Prostate gland (tissue), 2 donors: ENCODE data around the gene DOK3. TPM values are rescaled to one million over a fixed set of nuclear protein-coding genes. Genes with fewer than 3 reads are reported as not detected.
"Not testable (repeated sequence)": the region's sequence is repeated elsewhere in the genome, so short reads cannot be mapped to it uniquely, and the experiment has no call there.

Source experiments
- DNase-seq: peaks from one replicate; pipeline ENCODE4 v3.0.0-alpha.2; 2019; ENCODE audit warnings: low spot score
- H3K27ac ChIP-seq, 2 donors: fragments of 200-600 bp; sonication (generic); 2 replicates each; pipeline ENCODE4 v1.5.1; 2017 to 2019
- H3K27me3 ChIP-seq: fragments of 200-600 bp; sonication (generic); replicated peaks from 2 replicates; pipeline ENCODE4 v1.5.1; 2019; ENCODE audit not compliant: insufficient read depth
- H3K36me3 ChIP-seq, 2 donors: fragments of 200-600 bp; sonication (generic); 1 replicate in 1 of 2; 2 replicates in 1 of 2; pipeline versions ENCODE4 v1.5.1 to v1.8.1; 2017 to 2019
- H3K4me1 ChIP-seq: fragments of 200-600 bp; sonication (generic); replicated peaks from 2 replicates; pipeline ENCODE4 v1.5.1; 2019
- H3K4me3 ChIP-seq, 2 donors: fragments of 200-600 bp; sonication (generic); 2 replicates each; pipeline ENCODE4 v1.5.1; 2017 to 2019
- H3K9me3 ChIP-seq: fragments of 200-600 bp; sonication (generic); 2 replicates; pipeline ENCODE4 v1.5.1; 2017
- POLR2A ChIP-seq: fragments of 450-650 bp; IDR thresholded peaks from one replicate; pipeline ENCODE4 v1.6.1; 2016; ENCODE audit warnings: antibody characterized with exemption, mild to moderate bottlenecking
- POLR2AphosphoS5 ChIP-seq: sonication (generic); formaldehyde crosslinking; IDR thresholded peaks from one replicate; pipeline ENCODE4 v1.6.1; 2017; ENCODE audit warnings: antibody characterized with exemption
- WGBS: methylation state at CpG from one replicate; pipeline ENCODE4 v1.1.5; 2018; 5-methylcytosine and 5-hydroxymethylcytosine counted together
- intact Hi-C: fragments of 100-400 bp; cut with DNase I; formaldehyde crosslinking; loops from one replicate; pipeline ENCODE4 v1.14.2; 2022
- total RNA-seq, 2 donors: library from RNA; depleted of rRNA; stranded (reverse); fragments of >200 nt; gene quantifications; one replicate each; pipeline ENCODE4 v1.1.0, GENCODE V29; 2016
- TF ChIP-seq, protein P1 (sequence below), 4 experiments: fragments of 200-600 bp in 2 of 4; fragments of 450-650 bp in 2 of 4; sonication (generic) in 2 of 4; IDR thresholded peaks; 1 replicate in 3 of 4; 2 replicates in 1 of 4; pipeline ENCODE4 v1.5.1; 2016 to 2019; ENCODE audit warnings: antibody characterized with exemption in 4 of 4, mild to moderate bottlenecking in 2 of 4, moderate library complexity in 2 of 4

DOK3 gene
- total RNA-seq, 2 donors from 2014 or later, result 5.0 to 10.4 TPM

DNA sequence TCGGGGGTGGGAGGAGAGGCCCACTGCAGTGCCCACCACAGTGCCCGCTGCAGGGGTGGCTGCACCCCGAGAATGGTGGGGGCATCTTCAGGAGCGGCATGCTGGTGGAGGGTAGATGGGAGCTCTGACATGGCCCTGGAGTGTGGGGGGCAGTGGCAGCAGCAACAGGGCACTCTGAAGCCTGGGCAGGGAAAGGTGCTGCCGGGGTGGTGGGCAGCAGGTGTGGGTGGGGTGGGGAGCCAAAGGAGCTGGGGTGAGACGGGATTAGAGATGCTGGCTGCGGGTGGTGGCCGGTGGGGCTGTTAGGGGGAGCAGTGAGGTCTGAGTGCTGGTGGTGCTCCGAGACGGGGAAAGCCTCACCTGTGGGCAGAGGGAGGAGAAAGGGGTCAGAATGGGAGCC lies 26.8 kb upstream of the DOK3 start:
- Histone ChIP-seq H3K36me3 (peaks cover 0 to 9% of the 10 kb centered on the region in 2 donors), H3K27me3 (no peaks in the 10 kb centered on the region), H3K4me1 (peaks cover 24% of the 10 kb centered on the region), H3K4me3 (no peak overlapping the region), H3K9me3 (no peaks in the 10 kb centered on the region), H3K27ac (peak overlapping the region; percentile 76 to 84)
- DNase-seq, result no peak
- TF ChIP-seq POLR2A (no peak), POLR2AphosphoS5 (no peak)
- 83% methylated on average over 10 of the region's 10 CpGs for WGBS
- intact Hi-C loops, result loop anchor here (5.0 kb wide), 1 partner anchor 56 kb away; the partner anchor contains the start of gene TMED9

DNA sequence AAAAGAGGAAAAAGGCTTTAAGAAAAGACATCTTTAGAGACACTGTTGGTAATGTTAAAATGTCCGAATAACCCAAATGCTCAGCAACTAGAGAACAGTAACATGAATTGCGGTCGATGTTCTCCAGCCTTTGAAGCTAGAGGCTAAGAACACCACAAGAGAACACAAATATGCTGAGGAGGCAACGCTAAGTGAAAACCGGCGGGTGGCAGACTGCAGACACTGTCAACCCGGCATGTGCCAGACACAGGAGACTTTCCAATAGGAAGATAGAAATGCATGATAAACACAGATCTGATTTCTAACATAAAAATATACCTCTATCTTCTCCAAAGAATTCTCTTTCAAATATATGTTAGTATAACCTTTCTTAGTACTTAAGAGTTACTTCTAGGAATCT lies 25.5 kb upstream of the DOK3 start:
- DNase-seq, result no peak
- Histone ChIP-seq H3K27me3 (no peaks in the 10 kb centered on the region), H3K36me3 (peaks cover 9 to 10% of the 10 kb centered on the region in 2 donors), H3K9me3 (no peaks in the 10 kb centered on the region), H3K4me3 (no peak overlapping the region), H3K27ac (no peak overlapping the region), H3K4me1 (peaks cover 24% of the 10 kb centered on the region)
- WGBS, result 58% methylated on average over 7 of the region's 7 CpGs
- TF ChIP-seq POLR2AphosphoS5 (peak; percentile 42), POLR2A (no peak)
- intact Hi-C loops, result loop anchor here (5.0 kb wide), 1 partner anchor 57 kb away; the partner anchor contains the start of gene TMED9

DNA sequence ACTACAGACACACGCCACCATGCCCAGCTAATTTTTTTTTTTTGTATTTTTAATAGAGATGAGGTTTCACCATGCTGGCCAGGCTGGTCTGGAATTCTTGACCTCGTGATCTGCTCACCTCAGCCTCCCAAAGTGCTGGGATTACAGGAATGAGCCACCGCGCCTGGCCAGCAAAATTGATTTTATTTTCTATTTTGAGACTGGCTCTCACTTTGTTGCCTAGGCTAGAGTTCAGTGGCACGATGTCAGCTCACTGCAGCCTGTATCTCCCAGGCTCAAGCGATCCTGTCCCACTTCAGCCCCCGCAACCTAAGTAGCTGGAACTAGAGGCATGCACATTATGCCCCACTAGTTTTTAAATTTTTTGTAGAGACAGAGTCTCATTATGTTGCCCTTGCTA lies 24.8 kb upstream of the DOK3 start:
- Histone ChIP-seq H3K36me3 (peaks cover 9 to 14% of the 10 kb centered on the region in 2 donors), H3K4me1 (peaks cover 24% of the 10 kb centered on the region)
- H3K27me3 ChIP-seq, H3K9me3 ChIP-seq, DNase-seq, intact Hi-C loops, H3K4me3 ChIP-seq, H3K27ac ChIP-seq: not testable (repeated sequence)
- 97% methylated on average over 7 of the region's 7 CpGs for WGBS

DNA sequence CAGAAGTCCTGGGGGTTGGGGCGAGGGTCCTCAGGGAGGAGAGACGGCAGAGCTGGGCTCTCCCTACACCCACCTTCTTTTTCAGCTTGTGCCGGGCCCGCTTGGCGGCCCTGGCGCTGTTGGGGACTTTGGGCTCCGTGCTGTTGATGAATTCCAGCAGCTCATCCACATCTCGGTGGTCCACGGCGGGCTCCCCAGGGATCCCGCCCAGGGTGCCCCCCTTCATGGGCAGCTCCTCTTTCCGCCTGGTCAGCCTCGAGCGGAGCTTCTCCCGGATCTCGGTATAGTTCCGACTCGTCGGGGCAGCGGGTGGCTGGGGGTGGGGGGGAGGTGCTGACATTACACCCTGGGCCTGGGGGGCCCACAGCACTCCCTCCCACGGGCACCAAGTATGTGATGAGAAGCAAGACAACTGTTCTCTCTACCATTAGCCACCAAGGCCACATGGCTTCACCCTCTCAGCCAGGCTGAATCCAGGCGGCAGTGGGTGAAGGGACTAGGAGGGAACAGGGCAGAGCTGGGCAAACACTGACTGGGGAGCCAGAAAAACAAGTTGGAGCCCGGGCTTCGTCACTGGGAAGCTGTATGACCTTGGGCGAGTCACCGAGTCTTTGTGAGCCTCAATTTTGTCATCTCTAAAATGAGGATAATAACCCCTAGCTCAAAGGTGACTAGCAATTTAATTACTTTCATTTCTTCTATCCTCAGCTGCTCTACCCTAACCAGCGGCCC lies 21.7 kb upstream of the DOK3 start:
- DNase-seq, result no peak
- TF ChIP-seq POLR2AphosphoS5 (no peak), POLR2A (no peak)
- TF ChIP-seq, protein P1, sequence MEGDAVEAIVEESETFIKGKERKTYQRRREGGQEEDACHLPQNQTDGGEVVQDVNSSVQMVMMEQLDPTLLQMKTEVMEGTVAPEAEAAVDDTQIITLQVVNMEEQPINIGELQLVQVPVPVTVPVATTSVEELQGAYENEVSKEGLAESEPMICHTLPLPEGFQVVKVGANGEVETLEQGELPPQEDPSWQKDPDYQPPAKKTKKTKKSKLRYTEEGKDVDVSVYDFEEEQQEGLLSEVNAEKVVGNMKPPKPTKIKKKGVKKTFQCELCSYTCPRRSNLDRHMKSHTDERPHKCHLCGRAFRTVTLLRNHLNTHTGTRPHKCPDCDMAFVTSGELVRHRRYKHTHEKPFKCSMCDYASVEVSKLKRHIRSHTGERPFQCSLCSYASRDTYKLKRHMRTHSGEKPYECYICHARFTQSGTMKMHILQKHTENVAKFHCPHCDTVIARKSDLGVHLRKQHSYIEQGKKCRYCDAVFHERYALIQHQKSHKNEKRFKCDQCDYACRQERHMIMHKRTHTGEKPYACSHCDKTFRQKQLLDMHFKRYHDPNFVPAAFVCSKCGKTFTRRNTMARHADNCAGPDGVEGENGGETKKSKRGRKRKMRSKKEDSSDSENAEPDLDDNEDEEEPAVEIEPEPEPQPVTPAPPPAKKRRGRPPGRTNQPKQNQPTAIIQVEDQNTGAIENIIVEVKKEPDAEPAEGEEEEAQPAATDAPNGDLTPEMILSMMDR (IDR thresholded peaks at IDR 0.05), result no peak
- WGBS, result 89% methylated on average over 27 of the region's 27 CpGs

DNA sequence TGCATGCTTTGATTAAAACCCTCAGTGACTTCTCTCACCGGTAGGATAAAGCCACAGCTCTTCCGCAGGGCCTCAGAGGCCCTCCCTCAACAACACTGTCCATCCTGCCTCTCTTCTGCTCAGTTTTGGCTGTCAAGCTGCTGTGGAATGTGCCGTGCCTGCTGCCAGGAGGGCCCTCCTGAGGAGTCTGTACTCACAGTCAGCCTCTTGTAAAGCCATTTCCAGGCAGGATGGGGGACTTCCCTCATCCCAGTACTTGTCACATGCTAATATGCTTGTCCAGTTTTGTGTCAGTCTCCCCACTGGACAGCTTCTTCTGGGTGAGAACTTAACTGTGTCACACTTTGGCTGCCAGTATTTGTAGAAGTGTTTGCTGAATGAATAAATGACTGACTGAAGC lies 21.0 kb upstream of the DOK3 start:
- H3K36me3 ChIP-seq, result peaks cover 12 to 43% of the 10 kb centered on the region in 2 donors
- no peak for DNase-seq
- intact Hi-C loops, result no loop called here
- H3K4me1 ChIP-seq, result no peaks in the 10 kb centered on the region
- TF ChIP-seq, protein P1 (IDR thresholded peaks at IDR 0.05), result no peak
- TF ChIP-seq POLR2A, result no peak
- no peak for TF ChIP-seq POLR2AphosphoS5
- no peaks in the 10 kb centered on the region for H3K9me3 ChIP-seq
- H3K27ac ChIP-seq, result peak overlapping the region in 1 of 2 donors; percentile 19
- H3K4me3 ChIP-seq, result no peak overlapping the region
- H3K27me3 ChIP-seq, result no peaks in the 10 kb centered on the region
- WGBS, result 64% methylated on average over 3 of the region's 3 CpGs

More for the DNA sequence above, 21.7 kb upstream of the DOK3 start:
- Histone ChIP-seq H3K27me3 (no peaks in the 10 kb centered on the region), H3K4me1 (peaks cover 4% of the 10 kb centered on the region), H3K36me3 (peaks cover 12 to 38% of the 10 kb centered on the region in 2 donors), H3K27ac (peak overlapping the region in 1 of 2 donors; percentile 19), H3K9me3 (no peaks in the 10 kb centered on the region), H3K4me3 (no peak overlapping the region)
- intact Hi-C loops, result no loop called here

DNA sequence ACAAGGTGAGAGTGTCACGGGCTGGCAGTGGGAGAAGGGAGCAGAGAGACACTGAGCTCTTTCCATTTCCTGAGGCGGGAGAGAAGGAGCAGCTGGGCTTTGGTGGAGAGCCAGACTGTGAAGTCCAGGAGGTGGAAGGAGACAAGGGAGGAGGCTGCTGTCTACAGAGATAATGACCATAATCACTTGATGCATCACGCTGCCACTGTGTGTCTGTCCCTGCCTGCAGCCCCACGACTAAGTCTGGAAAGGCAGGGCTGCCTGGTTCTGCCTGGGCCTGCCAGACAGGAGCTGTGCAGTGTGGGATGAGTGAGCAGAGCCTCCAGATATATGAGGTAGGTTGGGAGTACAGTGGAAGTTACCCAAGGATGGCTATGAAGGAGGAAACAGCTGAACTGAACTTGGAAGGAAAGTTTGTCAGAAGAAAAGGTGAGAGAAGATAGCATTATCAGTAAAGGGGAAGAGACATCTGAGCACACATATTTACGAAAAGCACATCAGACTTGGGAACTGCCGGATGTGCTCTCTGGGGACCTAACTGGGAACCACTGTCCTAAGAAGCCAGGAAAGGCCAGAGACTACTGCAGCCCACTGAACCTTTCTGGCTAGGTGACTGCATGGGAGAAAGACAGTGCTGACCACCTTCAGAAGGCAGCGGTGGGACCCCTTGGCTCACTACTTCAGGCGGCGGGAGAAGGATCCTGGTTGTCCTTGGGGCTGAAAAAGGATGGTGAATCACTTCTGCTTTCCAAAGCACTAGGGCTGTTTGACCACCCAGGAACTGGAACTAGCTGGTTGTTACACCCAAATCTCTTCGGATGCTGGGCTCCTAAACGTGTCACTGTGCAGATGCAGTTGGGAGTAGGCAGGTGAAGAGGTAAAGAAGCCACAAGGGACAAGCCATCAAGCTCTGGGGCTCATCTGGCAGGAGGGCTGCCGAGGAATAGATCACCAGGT lies 19.9 kb upstream of the DOK3 start:
- WGBS, result 83% methylated on average over 11 of the region's 12 CpGs
- intact Hi-C loops, result no loop called here
- H3K27me3 ChIP-seq, result no peaks in the 10 kb centered on the region
- H3K27ac ChIP-seq, result no peak overlapping the region
- TF ChIP-seq, protein P1 (IDR thresholded peaks at IDR 0.05), result no peak
- TF ChIP-seq POLR2A (no peak), POLR2AphosphoS5 (no peak)
- DNase-seq, result no peak
- H3K36me3 ChIP-seq, result peaks cover 12 to 43% of the 10 kb centered on the region in 2 donors
- no peak overlapping the region for H3K4me3 ChIP-seq
- H3K9me3 ChIP-seq, result no peaks in the 10 kb centered on the region
- H3K4me1 ChIP-seq, result no peaks in the 10 kb centered on the region
